SJSA1 (cell line): Measurements from ENCODE around the gene DSG3. TPM values are rescaled to one million over a fixed set of nuclear protein-coding genes. Genes with fewer than 3 reads are reported as not detected.

Experiments
- DNase-seq, 2 experiments: peaks; one replicate each; pipeline ENCODE4 v3.0.0-alpha.2; 2015 to 2020; ENCODE audit warnings: low spot score in 2 of 2, low read depth in 1 of 2
- H3K27ac ChIP-seq: fragments of 250-450 bp; sonication (Bioruptor Pico); 2 replicates; pipeline ENCODE4 v1.5.1; 2020; ENCODE audit warnings: mild to moderate bottlenecking, moderate library complexity
- H3K27me3 ChIP-seq: fragments of 250-450 bp; sonication (Bioruptor Pico); replicated peaks from 2 replicates; pipeline ENCODE4 v1.5.1; 2020; ENCODE audit warnings: mild to moderate bottlenecking, moderate library complexity
- H3K36me3 ChIP-seq: fragments of 250-450 bp; sonication (Bioruptor Pico); 2 replicates; pipeline ENCODE4 v1.5.1; 2020; ENCODE audit warnings: mild to moderate bottlenecking
- H3K4me1 ChIP-seq: fragments of 250-450 bp; sonication (Bioruptor Pico); replicated peaks from 2 replicates; pipeline ENCODE4 v1.6.1; 2021; ENCODE audit warnings: mild to moderate bottlenecking
- H3K4me3 ChIP-seq: fragments of 250-450 bp; sonication (Bioruptor Pico); 2 replicates; pipeline ENCODE4 v1.5.1; 2020; ENCODE audit warnings: mild to moderate bottlenecking
- H3K9me3 ChIP-seq: fragments of 250-450 bp; sonication (Bioruptor Pico); replicated peaks from 2 replicates; pipeline ENCODE4 v1.5.1; 2020; ENCODE audit warnings: mild to moderate bottlenecking
- total RNA-seq: library from RNA; depleted of rRNA; stranded (reverse); fragments of >200 nt; shearing (Covaris generic); gene quantifications from 2 replicates; pipeline ENCODE4 v1.2.3, GENCODE V29; 2014

DSG3 gene
- total RNA-seq, 1 experiment from 2014 or later, result not detected

DNA sequence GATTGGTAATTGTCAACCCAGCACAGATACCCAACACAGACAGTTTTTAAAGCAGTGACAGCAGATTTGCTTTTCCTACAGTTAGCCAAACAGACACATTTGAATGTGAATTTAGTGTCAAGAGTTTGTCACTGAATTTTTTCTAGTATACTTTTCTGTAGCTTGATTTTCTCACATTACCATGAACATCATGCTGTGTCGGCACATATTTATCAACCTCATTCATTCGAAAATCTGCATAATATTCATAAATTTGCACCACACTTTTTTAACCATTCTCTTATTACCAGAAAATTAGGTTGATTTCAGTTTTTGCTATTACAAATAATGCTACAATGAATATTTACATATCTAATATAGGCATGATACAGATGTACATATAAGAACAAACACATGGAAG is 27.0 kb upstream of the DSG3 start:
- no peaks in the 10 kb centered on the region for H3K4me1 ChIP-seq
- no peaks in the 10 kb centered on the region for H3K27me3 ChIP-seq
- no peak overlapping the region for H3K27ac ChIP-seq
- no peaks in the 10 kb centered on the region for H3K36me3 ChIP-seq
- no peak overlapping the region for H3K4me3 ChIP-seq
- H3K9me3 ChIP-seq, result no peaks in the 10 kb centered on the region
- DNase-seq, result no peak

DNA sequence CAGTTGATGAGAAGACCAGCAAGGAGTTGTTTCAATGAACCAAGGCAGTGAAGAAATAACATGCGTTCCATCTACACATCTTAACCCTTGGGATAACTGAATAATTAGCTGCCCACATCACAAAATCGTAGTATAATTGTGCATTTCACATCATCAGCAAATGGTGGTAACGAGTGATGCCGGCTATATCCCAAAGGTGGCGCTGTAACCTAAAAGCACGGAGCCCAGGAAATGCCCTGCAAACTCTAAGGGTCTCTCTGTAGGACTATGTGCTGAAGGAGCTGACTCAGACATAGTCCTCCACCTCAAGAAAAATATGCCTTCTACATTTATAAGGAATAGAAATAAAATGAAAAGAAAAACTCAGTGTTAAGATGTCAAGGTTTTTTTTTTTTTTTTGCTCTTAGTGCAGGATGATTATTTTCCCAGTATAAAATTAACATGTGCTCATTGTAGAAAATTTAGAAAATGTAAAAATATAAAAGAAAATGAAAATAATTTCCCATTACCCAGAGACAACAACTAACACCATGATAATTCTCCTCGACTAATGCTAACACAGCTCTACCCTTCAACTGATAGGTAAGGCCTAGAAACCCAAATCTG is 23.1 kb upstream of the DSG3 start:
- Histone ChIP-seq H3K27me3 (no peaks in the 10 kb centered on the region), H3K36me3 (no peaks in the 10 kb centered on the region), H3K4me3 (no peak overlapping the region), H3K9me3 (no peaks in the 10 kb centered on the region), H3K27ac (no peak overlapping the region), H3K4me1 (no peaks in the 10 kb centered on the region)
- DNase-seq, result peak; percentile 40 to 50

DNA sequence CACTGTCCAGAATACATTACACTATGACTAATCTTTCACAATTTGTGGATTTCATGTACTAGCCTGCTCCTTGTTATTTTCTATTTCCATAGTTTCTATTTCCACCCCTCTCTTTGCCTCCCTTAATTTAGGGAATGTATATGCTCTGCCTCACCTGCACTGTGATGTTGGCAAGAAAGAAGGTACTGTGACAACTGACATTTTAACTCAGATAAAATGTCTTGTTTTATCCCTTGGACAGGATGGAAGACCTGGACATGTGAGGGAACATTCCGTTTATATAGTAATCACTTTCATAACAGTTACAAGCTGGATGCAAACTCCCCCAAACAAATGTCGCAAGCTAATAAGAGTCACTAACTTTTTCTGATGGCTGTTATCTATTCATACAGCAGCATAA is 21.5 kb upstream of the DSG3 start:
- no peak for DNase-seq
- Histone ChIP-seq H3K9me3 (no peaks in the 10 kb centered on the region), H3K36me3 (no peaks in the 10 kb centered on the region), H3K4me3 (no peak overlapping the region), H3K27me3 (no peaks in the 10 kb centered on the region), H3K4me1 (no peaks in the 10 kb centered on the region), H3K27ac (no peak overlapping the region)

DNA sequence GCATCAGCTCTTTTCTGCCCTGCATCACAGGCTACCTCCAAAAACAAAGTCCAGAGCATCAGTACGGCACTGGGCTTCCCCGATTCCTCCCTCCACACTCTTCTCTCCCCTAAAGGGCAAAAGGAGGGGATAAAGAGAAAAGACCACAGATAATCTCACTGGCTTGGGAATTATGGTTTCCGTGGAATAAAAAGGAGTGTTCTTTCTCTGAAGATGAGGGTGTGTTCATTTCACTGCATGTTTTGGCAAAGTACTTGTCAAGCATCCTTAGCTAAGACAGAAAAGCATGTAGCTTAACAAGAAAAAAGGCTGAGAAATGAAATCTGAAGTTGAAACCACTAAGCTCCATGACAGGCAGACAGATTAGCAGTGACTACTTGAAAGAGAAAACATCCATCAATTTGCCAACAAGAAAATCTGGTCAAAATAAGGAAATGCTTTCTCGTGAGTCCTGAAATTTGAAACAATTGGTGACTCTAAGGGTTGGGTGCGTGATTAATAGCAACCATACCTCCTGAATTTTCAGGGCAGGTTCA is 20.6 kb upstream of the DSG3 start:
- Histone ChIP-seq H3K9me3 (no peaks in the 10 kb centered on the region), H3K27ac (no peak overlapping the region), H3K36me3 (no peaks in the 10 kb centered on the region), H3K4me1 (no peaks in the 10 kb centered on the region), H3K27me3 (no peaks in the 10 kb centered on the region), H3K4me3 (no peak overlapping the region)
- no peak for DNase-seq

DNA sequence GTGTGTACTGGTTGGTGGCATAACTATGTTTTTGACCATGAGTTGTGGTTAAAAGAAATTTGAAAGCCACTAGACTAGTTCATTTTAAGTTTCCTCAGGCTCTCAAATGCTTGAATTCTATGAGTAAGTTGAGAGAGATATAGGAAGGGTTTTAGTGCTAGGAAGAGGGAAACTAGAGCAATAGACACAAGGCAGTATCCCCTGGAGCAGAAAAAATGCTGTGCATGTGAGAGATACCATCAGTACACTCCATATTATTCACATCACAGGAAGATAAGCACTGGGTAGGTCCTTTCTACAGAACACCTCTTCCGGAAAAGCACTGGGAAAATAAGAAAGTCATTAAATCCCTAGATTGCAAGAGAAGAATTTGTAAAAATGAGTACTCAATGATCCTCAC is 19.3 kb upstream of the DSG3 start:
- Histone ChIP-seq H3K36me3 (no peaks in the 10 kb centered on the region), H3K4me1 (no peaks in the 10 kb centered on the region), H3K4me3 (no peak overlapping the region), H3K9me3 (no peaks in the 10 kb centered on the region), H3K27ac (no peak overlapping the region), H3K27me3 (no peaks in the 10 kb centered on the region)
- DNase-seq, result no peak

DNA sequence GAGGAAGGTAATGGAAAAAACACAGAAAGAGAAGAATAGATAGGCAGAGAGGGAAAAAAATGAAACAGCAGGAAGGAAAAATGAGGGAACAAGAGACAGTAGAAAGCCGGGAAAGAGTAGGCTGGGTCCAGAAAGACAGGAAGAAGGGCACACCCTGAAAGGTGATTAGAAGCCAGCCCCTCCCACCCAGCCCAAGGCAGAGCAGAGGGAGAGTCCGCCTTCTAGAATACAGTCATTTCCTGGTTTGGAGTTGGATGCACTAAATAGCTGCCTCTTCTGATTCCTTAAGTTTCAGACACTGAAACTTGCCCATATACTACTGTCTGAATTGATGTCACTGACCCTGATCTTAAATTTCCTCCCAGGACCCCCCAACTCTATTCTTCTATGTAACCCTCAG is 17.9 kb upstream of the DSG3 start:
- no peak for DNase-seq
- no peaks in the 10 kb centered on the region for H3K27me3 ChIP-seq
- no peaks in the 10 kb centered on the region for H3K9me3 ChIP-seq
- H3K27ac ChIP-seq, result no peak overlapping the region
- H3K36me3 ChIP-seq, result no peaks in the 10 kb centered on the region
- H3K4me3 ChIP-seq, result no peak overlapping the region
- no peaks in the 10 kb centered on the region for H3K4me1 ChIP-seq

DNA sequence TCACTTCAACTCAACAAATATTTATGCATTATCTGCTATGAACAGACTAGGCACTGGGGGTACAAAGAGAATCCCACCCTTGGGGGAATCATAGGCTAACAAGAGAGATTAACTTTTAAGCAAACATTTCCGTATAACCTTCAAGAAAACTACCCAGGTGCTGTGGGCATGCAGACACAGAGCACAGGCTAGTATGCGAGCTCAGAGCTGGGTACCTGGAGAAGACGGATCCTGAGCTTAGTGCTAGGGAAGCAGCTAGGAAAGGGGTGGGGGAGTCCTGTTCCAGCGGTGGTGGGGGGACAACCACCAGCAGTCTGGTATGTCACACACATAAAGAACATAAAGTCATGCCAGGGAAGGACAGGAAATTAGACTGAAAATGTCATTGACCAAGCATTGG is 17.5 kb upstream of the DSG3 start:
- no peak overlapping the region for H3K4me3 ChIP-seq
- H3K27ac ChIP-seq, result no peak overlapping the region
- no peaks in the 10 kb centered on the region for H3K36me3 ChIP-seq
- H3K9me3 ChIP-seq, result no peaks in the 10 kb centered on the region
- DNase-seq, result no peak
- no peaks in the 10 kb centered on the region for H3K27me3 ChIP-seq
- no peaks in the 10 kb centered on the region for H3K4me1 ChIP-seq

DNA sequence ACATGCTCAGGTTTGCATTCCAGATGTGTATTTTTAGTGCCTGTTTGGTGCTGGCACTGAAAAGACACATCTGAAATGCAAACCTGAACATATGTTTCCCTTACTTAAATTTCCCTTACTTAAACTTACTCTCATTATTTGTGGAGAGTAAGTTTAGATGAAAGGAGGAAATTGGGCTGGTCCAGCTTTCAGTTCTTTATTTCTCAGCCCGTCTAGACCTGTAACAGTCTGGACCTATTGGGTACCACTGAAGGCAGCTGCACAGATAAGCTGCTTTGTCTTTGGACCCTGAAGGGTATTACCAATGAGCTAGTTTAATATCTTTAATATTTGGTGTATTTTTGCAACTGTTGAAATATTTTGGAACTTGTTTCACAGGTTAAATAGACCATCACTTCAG is 17.0 kb upstream of the DSG3 start:
- Histone ChIP-seq H3K36me3 (no peaks in the 10 kb centered on the region), H3K4me1 (no peaks in the 10 kb centered on the region), H3K9me3 (no peaks in the 10 kb centered on the region), H3K27me3 (no peaks in the 10 kb centered on the region), H3K27ac (no peak overlapping the region), H3K4me3 (no peak overlapping the region)
- DNase-seq, result no peak

DNA sequence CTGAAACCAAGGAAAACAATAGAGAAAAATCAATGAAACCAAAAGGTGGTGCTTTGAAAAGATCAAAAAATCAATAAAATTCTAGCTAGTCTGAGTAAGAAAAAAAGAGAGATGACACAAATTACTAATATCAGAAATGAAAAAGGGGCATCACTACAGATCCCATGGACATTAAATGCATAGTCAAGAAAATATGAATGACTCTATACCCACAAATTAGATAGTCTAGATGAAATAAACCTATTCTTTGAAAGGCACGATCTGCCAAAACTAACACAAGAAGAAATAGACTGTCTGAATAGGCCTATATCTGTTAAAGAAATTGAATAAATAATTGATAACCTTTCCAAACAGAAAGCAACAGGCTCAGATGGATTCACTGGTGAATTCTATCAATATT is 15.2 kb upstream of the DSG3 start:
- DNase-seq, result no peak
- H3K36me3 ChIP-seq, result no peaks in the 10 kb centered on the region
- no peaks in the 10 kb centered on the region for H3K9me3 ChIP-seq
- H3K27ac ChIP-seq, result no peak overlapping the region
- no peak overlapping the region for H3K4me3 ChIP-seq
- no peaks in the 10 kb centered on the region for H3K27me3 ChIP-seq
- H3K4me1 ChIP-seq, result no peaks in the 10 kb centered on the region

DNA sequence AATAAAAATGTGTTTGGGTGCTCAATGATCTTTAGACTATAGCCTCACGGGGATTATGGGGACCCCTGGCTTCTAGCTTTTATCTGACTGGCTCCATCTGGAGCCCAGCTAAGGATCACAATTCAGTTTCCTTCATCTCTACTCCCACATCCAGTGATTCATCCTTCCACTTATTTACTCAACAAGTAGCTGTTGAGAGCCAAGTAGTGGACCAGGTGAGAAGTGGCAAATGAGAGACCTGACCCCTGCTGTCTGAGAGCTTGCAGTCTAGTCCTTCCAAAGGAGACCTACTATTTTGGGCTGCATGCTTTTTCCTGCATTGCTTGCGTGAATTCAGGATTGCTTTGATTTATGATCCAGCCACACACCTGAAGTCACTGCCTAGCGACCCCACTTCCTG is 10.7 kb upstream of the DSG3 start:
- H3K27ac ChIP-seq, result no peak overlapping the region
- H3K27me3 ChIP-seq, result peaks cover 3% of the 10 kb centered on the region; the same call in 1 of the 2 replicates
- no peak for DNase-seq
- H3K36me3 ChIP-seq, result no peaks in the 10 kb centered on the region
- H3K9me3 ChIP-seq, result no peaks in the 10 kb centered on the region
- H3K4me1 ChIP-seq, result no peaks in the 10 kb centered on the region
- no peak overlapping the region for H3K4me3 ChIP-seq

DNA sequence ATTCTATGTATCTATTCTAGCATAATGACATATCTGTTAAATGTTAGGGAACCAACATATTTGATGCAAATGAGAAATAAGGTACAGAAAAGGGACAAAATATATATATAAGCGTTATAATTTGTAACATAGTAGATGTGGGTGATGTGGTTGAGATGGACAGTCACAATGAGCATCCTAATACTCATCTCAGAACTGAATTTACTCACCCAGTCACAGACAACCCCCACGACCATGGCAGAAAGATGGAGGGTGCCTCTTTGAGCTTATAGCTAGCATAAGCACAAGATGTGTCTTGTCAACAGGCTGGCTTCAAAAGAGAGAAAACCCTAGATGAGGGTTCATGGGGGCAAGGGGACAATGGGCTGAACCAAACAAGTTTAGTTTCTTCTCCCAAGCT is 9.1 kb upstream of the DSG3 start:
- Histone ChIP-seq H3K9me3 (no peaks in the 10 kb centered on the region), H3K27ac (no peak overlapping the region), H3K4me1 (no peaks in the 10 kb centered on the region), H3K27me3 (peaks cover 8% of the 10 kb centered on the region; the same call in 1 of the 2 replicates), H3K4me3 (no peak overlapping the region), H3K36me3 (no peaks in the 10 kb centered on the region)
- DNase-seq, result no peak

DNA sequence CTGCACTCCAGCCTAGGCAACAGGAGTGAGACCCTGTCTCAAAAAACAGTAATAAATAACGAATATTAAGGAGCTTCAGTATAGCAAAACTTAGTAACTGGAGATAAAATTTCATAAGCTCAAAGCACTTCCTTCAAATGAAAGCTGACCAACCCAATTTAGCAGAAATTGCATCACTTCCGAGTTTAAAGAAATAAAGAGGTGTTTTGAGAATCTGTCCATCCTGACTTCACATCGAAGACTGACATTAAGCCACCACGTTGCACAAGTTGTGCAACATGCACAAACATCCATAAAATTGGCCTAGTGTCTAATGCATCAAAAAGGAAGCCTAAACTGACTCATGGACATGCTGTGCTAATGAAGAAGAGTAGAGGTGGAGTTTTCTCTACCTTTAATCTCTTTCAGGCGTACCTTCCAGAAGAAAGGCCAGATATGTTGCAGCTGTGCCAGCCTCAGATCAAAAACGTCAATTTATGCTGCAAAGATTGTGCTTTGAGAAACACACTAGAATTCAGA is 7.7 kb upstream of the DSG3 start:
- DNase-seq, result no peak
- Histone ChIP-seq H3K27ac (no peak overlapping the region), H3K27me3 (peaks cover 8% of the 10 kb centered on the region; the same call in 1 of the 2 replicates), H3K4me1 (no peaks in the 10 kb centered on the region), H3K36me3 (no peaks in the 10 kb centered on the region), H3K9me3 (no peaks in the 10 kb centered on the region), H3K4me3 (no peak overlapping the region)

DNA sequence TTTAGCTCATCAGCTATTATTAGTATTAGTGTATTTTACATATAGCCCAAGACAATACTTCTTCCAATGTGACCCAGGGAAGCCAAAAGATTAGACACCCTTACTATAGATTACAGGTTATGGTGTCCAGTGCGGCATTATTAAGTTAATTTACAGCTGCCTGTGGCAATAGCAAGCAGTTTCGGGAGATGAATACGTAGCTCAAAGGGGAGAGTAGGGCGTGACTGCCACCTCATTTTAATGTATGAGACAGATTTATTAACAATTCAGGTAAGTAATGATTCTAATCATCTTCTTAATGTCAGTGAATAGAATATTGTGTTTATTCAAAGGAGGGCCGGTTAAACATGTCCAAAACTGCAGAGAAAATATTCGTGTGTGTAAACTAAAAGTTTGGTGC is 6.8 kb upstream of the DSG3 start:
- DNase-seq, result no peak

DNA sequence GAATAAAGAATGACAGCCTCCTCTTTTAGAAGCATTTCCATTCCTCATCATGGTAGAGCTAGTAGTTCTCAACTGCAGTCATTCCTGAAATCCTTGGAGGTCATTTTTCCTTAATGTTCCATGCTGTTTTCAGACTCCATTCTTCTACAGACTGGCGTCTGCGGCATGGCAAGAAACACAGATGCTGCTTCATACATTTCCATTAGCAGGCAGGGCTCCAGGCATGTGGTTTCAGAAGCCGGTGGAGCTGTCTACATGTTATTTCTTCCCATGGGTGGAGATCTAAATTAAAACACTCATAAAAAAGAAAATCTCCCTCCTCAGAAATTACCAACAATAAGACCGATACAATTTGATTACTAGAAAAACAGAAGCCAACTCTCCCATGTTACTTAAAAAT is 6.0 kb upstream of the DSG3 start:
- H3K27me3 ChIP-seq, result peaks cover 8% of the 10 kb centered on the region; the same call in 1 of the 2 replicates
- no peak overlapping the region for H3K27ac ChIP-seq
- H3K9me3 ChIP-seq, result no peaks in the 10 kb centered on the region
- no peaks in the 10 kb centered on the region for H3K36me3 ChIP-seq
- no peaks in the 10 kb centered on the region for H3K4me1 ChIP-seq
- no peak overlapping the region for H3K4me3 ChIP-seq
- no peak for DNase-seq

More for the DNA sequence above, 6.8 kb upstream of the DSG3 start:
- no peaks in the 10 kb centered on the region for H3K9me3 ChIP-seq
- no peak overlapping the region for H3K27ac ChIP-seq
- H3K4me3 ChIP-seq, result no peak overlapping the region
- no peaks in the 10 kb centered on the region for H3K4me1 ChIP-seq
- peaks cover 8% of the 10 kb centered on the region; the same call in 1 of the 2 replicates for H3K27me3 ChIP-seq
- H3K36me3 ChIP-seq, result no peaks in the 10 kb centered on the region

DNA sequence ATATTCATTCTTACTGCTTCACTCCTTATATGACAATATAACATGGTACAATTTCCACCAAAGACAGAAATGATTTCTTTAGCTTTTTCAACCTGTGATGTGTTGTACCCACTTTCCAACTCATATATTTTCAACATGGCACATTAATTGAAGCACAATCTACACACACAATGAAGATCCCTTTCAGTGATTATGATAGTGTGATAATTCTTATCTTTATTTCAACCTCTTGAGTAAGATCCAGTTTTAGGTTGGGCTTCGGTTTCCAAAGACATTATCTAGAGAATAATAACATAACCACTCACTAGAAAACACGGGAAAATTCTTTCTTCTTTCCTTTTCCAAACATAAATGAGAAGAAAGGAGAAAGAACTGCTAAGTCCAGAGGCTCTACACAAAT is 3.4 kb upstream of the DSG3 start:
- Histone ChIP-seq H3K4me1 (no peaks in the 10 kb centered on the region), H3K9me3 (no peaks in the 10 kb centered on the region), H3K27ac (no peak overlapping the region), H3K27me3 (peaks cover 8% of the 10 kb centered on the region; the same call in 1 of the 2 replicates), H3K36me3 (no peaks in the 10 kb centered on the region), H3K4me3 (no peak overlapping the region)
- no peak for DNase-seq
